GM12872 (cell line): Measurements from ENCODE around the gene RAD51B.

Source experiments
- CTCF ChIP-seq: IDR thresholded peaks from 3 replicates; pipeline ENCODE4 v1.5.1; 2011; ENCODE audit warnings: low read depth, mild to moderate bottlenecking, low read length, moderate library complexity; ENCODE audit not compliant: insufficient read depth

The RAD51B gene

GRCh38 chr14:68643673-68644072 is 824.1 kb downstream of the RAD51B start:
- no peak for TF ChIP-seq CTCF

- no peak for TF ChIP-seq CTCF
Measured at GRCh38 chr14:68644101-68644500, 824.5 kb downstream of the RAD51B start.

GRCh38 chr14:68645371-68645770 is 825.8 kb downstream of the RAD51B start:
- TF ChIP-seq CTCF: no peak

GRCh38 chr14:68649476-68650189 is 830.1 kb downstream of the RAD51B start:
- TF ChIP-seq CTCF: no peak

- no peak for TF ChIP-seq CTCF
Measured at GRCh38 chr14:68650404-68650994, 830.9 kb downstream of the RAD51B start.

- TF ChIP-seq CTCF: no peak
Measured at GRCh38 chr14:68651075-68651474, 831.5 kb downstream of the RAD51B start.

- TF ChIP-seq CTCF: no peak
Measured at GRCh38 chr14:68651652-68652432, 832.3 kb downstream of the RAD51B start.
